ENCODE results near the gene TUBD1.

TUBD1 gene

GRCh38 chr17:59810894-59811153 is 81.9 kb downstream of the TUBD1 start:
- Histone ChIP-seq H3K27me3 (replicated peaks) (no peaks in the 10 kb centered on the region), H3K36me3 (replicated peaks) (peaks cover 7% of the 10 kb centered on the region), H3K27ac (no peak overlapping the region), H3K4me3 (ENCODE audit: low read depth, low read length) (no peak overlapping the region)
- no peak for TF ChIP-seq CTCF (IDR thresholded peaks at IDR 0.05; ENCODE audit: low read depth, low read length, missing control alignments)
- no peak for DNase-seq
- in situ Hi-C loops (cut with HindIII; ENCODE audit: low pct_ligation_motif_present, low sequenced_read_pairs): no loop called here

Data from brain microvascular endothelial cell (primary cell).